Measurements from ENCODE around the gene TUBA4B.

Gene TUBA4B

DNA sequence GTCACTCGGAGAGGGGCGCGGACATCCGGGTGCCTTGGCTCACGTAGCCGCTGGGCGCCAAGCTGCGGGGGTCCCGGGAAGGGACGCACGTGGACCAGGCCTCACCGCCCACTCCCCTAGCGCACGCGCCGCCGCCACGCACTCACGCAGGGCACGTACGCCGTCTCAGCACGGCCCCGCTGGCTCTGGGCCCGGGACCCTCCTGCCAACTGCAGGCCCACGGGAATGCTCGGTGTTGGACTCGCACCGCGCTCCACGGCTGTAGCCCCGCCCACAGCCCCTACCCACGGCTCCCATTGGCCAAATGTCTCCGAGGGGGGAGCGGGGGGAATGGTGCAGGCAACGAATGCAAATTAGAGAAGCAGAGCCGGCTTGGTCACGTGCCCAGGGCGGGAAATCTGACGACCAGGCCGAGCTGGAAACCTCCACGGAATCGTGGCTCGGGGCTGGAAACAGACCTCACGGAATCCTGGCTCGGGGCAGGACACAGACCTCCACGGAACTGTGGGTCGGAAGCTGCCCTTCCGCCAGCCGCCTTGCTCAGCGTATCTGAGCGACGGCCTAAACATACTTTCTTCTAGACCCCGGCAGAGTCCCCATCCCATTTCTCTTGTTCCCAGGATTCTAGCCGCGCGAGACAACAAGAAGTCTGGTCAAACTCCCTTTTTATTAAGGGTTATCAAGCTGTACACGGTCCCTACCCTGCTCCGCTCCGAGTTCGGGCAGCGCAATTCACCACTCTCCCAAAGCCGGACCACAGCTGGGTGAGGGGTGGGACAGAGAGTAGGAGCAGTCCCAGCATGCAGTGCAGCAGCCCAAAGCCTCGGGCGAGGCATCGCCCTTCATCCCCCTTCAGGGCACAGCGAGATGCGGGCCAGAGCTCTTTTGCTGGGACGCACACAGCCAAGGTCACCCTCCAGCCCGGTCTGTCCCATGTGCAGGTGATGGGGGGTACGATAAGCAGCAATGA is 34.0 kb upstream of the TUBA4B start, which contains the start of gene ABCB6:
Gene ABCB6, minus strand, starts transcription at position 227 of the 970 bp plus-strand sequence. CDS start 285 bp downstream, outside the sequence.
- peak; percentile 83 for DNase-seq

DNA sequence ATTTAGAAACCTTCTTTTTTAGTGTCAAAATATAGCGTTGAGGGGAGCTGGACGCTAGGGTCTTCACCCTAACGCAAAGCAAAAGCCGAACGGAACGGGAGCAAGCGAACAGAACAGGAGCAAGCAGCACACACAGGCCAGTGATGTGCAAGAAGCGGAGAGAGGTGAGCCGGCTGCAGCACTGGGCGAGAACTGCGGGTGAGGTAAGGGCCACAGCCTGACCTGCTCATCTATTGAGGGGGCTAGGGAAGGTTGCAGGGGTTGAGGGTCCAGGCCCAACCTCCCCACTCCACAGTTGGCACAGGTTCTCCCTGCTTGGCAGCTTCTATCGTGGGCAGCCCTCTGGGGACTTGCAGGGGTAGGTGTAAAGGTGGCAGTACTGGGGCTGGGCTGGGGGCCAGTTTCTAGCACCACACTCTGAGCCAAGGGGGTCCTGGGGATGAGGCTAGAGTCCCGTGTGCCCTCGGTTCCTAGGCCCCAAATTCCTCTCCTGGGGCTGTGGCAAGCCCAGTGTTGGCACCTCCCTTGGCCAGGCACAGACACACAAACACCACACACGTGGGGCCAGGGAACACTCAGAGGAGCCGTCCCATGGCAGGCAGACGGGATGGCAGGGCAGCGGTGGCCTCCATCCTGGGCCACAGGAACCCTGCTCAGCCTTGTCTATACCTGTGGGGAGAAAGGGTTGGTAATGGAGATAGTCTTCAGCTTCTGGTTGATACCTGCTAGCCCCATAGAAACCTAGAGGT is 33.1 kb upstream of the TUBA4B start:
- DNase-seq: no peak

DNA sequence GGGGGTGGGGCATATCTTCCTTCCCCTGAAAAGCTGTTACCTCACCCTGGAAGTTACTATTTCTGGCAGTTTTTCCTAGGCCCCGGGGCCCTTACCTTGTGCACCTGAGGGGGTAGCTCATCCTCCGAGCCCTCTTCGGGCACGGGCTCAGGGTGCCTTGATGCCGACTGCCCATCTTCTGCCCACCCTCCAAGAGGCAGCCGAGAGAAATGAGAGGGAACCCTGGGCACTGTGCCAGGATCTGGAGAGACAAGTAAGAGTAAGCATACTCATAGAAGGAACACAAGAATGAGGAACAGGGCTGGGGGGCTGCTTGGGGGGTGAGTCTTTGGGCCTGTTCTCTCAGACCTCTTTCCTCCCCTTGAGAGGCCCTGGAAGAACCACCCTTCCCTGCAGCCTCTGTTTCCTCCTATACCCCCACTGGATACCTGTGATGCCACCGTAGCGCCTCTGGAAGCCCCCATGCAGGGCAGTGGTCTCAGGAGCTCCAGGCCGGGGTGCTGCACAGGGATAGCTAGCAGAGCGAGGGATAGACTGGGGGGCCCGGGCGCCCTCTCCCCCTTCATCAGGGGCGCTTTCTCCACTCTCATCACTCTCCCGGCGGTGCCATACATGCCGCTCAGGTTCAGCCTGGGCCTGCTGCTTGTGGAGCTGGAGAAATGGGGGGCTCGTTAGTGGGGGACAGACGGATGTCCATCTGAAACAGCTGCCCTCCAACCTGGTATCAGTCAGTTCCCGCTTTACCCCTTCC is 32.2 kb upstream of the TUBA4B start:
- no peak for DNase-seq

DNA sequence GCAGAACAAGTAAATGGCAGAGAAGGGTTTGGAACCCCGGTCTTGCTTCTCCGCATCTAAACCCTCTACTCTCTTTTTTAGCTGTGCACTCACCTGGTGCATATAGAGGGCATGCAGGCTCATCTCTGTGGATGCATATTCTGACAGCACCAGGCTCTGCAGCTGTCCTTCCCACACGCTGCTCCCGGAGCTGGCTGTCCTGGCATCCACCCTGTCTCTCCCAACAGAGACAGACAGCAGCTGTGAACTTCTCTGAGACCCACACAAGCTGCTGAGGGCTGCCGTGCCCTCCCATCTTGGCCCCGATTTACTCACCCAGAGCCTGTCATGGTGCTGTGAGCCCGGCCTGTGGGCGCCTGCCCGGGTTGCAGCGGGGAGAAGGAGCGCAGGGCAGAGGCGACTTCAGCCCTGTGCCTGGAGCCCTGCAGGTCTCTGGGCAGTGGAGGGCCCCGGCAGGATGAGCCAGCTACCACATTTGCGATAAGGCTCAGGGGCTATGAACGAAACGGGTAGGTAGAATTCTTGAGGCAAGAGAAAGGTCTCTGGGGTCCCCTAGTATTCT is 31.0 kb upstream of the TUBA4B start:
- DNase-seq: no peak

DNA sequence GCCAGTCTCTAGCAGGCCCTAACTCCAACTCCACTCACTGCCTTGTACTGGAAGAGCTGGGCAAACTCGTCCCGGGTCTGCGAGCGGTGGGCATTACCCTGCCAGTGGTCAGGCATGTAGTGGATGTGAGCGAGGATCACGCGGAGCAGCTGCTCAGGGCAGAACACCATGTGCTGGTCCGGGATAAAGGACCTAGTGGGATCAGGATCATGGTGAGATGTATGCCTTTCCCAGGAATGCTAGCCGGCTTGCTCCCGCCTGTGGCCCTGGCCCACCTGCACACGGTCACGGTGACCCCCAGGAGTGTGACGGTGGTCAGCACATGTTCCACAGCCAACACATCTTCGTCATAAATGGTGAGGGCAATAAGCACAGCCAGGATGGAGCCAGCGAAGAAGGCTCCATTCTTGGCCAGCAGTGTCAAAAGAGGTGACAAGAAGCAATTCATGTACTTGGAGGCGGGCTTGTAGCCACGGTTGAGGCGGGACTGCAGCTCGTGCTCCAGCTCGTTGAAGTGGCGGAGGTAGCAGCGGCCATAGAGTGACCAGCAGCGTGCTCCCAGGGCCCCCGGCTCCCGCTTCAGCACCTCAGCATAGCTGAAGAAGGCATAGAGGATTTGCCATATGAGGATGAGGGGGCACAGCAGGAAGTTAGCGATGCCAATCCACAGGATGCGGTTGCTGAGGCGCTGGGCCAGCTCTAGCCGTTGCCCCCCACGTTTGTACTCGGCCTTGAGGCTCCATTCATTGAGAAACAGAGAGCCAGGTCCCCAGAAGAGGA is 29.0 kb upstream of the TUBA4B start:
- DNase-seq: no peak

DNA sequence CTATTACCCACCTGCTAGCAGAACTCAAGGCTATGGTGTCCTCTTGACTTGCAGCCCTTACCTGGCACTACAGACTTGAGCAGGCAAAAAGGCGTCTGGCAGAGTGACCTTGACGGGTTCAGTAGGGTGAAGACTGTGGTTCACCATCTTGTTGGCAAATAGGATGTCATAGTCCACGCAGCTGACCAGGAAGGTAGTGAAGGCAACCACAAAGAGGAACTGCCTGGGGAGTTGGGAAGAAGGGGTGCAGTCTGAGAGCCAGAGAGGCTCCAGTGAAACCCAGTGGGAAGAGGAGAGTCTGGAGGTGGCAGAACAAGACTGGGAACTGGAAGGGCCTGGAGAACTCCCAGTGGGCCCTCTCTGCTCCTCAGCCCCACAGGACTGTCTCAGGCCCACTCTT is 27.7 kb upstream of the TUBA4B start:
- no peak for DNase-seq

DNA sequence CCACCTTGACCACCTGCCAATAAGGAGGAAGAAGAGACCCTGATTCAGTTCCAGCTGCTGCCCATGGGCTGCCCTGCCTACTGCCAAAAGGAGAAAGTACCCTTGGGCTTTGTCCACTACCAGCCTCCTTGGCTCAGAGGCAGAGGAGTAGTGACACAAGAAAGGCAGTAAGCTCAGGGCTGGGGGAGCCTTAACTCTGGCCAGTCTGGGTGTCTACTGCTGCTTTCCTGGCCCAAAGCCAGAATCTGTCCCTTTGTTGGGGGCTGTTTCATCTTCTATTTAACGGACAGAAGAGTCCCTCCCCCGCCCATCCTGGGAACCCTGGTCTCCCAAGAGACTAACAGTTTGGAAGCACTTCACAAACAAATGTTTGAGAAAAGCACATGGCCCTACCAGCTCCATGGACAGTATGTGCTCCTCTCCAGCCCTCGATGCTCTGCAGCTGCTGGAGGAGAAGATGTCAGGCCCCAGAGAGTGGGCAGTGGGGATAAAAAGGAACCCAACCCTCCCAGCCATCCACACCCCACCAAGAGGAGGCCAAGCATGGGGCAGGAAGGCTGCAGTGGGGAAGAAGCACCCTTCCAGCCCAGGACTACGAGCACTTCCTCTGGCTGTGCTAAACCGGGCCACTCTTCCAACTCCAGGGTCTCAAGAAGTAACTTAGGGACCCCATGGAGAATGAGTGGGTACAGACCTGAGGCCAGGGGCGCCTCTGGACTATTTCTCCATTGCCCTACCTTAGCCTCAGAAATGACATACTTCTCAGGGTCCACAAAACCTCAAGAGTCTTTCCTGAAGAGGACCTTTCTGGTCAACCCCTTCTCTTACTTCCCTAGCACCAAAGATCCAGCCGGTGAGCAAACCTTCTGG is 24.8 kb upstream of the TUBA4B start:
- no peak for DNase-seq

DNA sequence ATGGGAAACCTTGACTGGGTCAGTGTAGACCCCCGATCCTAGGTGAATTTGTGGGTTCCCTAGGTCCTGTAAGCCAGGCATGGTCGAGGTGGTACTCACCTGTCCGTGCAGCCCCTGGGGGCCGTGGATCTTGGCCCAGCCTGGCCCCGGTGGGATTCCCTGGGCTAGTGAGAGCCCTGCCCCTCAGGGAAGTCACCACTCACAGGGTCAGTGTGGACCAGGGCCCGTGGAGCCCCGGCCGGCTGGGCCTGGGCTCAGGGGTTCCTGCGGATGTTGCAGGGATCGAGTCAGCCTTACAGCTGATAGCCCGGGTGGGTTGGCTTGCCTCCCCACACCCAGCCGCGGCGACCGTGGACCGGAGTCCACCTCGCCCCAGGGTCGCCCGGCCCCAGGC is 24.1 kb upstream of the TUBA4B start:
- DNase-seq: no peak

DNA sequence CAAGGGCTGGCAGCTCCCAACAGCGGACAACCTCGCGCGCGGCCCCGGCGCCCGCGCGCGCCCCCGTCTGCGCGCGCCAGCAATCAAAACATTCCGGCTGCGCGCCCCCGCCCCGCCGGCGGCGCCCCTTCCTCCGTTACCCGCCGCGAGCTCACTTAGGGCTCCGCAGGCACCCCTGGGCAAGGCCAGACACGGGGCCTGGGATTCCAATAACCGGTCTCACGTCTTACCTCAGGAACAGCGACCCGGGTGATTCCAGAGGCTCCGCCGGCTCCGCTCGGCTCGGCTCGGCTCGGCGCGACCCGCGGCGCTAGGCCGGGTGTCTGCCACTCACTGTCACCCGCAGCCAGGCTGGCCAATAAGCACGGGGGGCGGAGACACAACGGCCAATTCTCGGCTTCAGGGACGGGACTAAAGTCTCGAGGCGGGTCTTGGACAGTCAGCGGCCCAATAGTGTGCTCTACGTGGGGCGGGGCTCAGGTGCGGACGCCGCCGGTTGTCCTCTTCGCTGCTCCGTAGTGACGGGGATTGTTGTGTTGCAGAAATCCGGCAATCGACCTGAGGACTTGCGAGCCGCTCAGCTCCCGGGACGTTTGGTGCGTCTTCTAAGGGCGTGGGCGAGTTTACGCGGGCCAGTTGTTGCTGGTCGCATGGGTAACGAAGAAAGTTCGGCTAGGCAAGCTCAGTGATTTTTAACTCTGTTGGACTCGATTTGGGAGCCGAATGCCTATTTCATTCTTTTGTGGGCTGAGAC is 23.6 kb upstream of the TUBA4B start, which contains the start of the genes ANKZF1 and ATG9A:
Gene ANKZF1, plus strand, starts transcription at position 502 of the 754 bp plus-strand sequence. CDS start 452 bp downstream, outside the sequence.
Gene ATG9A, minus strand, starts transcription at position 332 of the 754 bp plus-strand sequence. CDS start 1,612 bp downstream, outside the sequence.
- DNase-seq: peak; percentile 94

DNA sequence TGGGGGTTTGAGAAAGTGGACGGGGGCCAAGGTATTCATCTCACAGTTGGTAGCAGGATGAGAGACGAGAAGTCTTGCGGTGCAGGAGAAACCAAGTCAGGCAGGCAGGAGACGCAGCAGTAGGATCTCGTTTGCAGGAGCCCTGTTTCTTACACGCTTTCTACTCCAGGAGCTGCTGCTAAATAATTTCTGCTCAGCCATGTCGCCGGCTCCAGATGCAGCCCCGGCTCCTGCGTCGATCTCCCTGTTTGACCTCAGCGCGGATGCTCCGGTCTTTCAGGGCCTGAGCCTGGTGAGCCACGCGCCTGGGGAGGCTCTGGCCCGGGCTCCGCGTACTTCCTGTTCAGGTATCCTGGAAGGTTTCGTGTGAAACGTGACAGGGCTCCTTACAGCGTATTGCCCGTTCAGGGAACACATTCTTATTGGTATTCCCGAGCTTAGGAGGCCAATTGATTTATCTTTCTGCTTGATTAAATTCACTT is 22.9 kb upstream of the TUBA4B start:
- peak; percentile 24 for DNase-seq

DNA sequence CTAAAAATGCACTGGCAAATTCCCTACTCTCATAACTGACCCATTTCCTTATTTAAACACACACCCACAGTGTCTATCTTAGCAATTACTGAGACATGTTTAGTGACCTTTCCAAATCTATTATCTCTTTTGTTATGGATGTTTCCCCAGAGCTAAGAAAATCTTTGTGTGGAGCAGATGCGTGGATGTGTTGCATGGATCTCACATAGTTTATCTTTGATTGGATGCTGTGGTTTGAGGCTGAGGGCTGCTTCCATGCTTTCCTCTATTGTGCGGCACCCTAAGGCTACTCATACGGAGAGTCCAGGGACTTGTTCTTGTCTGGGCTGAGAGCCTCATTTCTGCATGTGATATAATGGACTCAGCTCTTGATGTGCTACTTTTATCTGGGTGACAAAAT is 18.7 kb upstream of the TUBA4B start:
- no peak for DNase-seq

DNA sequence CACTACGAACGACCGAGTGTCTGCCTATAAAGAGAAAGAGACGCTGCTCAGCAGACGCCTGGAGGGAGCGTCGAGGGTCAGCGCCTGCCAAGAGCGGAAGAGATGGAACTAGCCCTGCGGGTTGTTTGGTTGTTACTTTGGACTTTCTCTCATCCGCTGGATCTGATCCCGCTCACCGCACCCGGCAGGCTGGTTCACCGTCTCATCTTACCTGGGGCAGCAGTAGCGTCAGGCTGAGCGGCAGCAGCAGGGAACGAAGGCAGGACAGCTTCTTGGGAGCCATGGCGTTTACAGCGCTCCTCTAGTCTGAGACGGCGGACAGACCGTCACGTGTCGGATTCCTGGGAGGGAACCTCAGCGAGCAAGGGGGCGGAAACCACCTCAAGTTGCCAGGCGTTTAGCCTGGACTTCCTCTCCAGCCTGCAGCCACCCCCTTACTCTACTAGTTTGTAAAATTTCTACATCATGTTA is 9.7 kb upstream of the TUBA4B start:
- DNase-seq: no peak

DNA sequence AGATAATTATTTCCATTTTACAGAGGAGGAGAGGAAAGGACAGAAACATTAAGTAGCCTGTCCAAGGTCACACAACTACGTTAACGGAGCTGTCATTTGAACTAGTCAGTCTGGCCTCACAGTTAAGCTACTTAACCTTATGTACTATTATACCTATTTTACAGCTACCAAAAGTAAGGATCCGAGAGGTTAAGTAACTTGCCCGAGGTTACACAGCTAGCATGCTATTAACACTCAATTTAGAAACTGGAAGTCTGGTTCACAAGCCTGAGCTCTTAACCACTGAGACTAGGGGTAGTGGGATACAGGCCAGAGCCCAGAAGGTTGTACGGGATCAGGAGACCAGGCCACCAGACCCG is 8.3 kb upstream of the TUBA4B start:
- DNase-seq: no peak

DNA sequence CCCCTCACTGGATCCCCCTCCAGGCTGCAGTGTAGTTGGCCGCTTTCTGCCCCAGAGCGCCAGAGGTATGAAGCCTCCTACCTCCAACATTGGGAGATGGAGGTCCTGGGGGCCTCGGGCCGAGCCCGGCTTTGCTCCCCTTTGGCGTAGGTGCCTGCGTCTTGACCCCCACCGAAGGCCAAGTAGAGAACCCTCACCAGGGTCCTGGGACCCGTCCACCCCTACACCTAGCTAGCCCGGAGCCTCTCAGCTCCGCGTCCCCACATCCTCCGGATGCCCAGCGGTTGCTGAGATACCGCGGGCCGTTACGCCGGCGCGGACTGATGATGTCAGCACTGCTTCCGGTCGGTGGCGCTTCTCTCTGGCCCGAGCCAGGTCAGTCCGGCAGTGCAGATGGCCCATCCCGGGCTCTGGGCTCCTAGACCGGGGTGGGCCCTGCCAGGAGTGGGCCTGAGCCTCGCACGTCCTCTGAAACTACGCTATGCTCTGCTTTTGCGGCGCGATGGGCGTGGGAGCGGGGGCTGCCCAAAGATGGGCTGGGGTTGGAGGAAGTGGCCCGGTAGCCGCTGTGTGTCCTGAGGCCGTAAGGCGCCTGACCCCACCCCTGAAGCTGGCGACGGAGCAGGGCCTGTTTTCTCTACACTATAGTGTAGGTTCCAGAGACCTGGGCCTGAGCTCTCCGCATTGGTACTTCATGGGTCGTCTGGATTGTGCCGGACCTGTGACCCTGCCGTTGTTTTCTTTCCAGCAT is 7.7 kb upstream of the TUBA4B start, which contains the start of the genes GLB1L and STK16:
Gene GLB1L, minus strand, starts transcription at position 297 of the 751 bp plus-strand sequence. CDS start 1,871 bp downstream, outside the sequence.
Gene STK16, plus strand, starts transcription at position 332 of the 751 bp plus-strand sequence. CDS start 521 bp downstream, outside the sequence.
- peak; percentile 81 for DNase-seq

DNA sequence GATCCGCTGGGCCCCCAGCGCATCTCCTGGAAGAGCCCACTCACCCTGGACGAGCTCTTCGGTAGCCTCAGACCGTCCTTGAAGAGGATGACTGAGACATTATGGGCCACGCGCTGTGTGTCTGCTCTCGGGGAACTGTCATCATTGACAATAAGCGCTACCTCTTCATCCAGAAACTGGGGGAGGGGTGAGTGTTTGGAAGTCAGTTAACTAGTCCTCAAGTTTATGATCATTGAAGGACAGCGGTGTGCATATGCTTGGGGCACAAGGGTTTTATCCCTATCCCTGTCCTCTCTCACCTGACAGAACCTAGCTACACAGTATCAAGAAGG is 7.2 kb upstream of the TUBA4B start:
- DNase-seq: no peak

DNA sequence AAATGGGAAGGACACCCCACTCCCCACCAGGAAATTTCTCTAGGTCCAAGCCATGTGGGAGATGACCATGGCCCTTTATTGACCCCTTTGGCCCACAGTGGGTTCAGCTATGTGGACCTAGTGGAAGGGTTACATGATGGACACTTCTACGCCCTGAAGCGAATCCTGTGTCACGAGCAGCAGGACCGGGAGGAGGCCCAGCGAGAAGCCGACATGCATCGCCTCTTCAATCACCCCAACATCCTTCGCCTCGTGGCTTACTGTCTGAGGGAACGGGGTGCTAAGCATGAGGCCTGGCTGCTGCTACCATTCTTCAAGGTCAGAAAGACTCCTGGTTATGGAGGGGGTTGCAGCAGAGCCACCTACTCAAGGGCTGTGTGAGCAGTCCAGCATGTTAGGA is 6.5 kb upstream of the TUBA4B start:
- DNase-seq: no peak

DNA sequence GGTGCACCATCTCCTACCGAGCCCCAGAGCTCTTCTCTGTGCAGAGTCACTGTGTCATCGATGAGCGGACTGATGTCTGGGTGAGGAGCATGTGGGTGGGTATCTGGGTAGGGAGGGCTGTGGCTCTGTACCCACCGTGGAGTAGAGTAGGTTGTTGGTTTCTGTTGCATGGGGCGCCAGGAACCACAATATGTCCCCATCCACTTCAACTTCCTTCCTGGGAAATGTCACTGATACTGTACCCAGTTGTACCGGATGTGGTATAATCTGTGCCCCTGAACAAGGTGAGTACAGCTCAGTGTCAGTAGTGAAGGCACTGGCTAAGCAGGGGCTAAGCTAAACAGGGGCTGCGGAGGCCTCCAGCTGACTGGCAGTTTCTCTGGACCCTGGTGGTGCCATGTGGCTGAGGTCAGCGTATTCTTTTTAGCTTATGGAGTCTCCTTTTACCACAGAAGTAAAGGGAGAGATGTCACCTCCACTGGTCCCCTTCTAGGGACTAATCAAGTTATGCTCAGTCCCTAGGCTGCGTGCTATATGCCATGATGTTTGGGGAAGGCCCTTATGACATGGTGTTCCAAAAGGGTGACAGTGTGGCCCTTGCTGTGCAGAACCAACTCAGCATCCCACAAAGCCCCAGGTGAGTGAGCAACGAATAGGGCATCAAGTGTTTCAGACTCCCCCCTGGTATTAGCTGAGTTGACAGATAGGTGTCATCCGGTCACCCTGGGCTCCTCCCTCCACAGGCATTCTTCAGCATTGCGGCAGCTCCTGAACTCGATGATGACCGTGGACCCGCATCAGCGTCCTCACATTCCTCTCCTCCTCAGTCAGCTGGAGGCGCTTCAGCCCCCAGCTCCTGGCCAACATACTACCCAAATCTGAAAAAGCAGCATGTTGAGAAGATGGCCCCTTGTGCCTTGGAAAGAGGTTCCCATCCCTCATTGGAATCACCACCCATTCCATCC is 5.1 kb upstream of the TUBA4B start:
- DNase-seq: peak; percentile 44
